Fibroblast of peridontal ligament (primary cell): Measurements from ENCODE around the gene CELA2B.
"Not testable (repeated sequence)": the region's sequence is repeated elsewhere in the genome, so short reads cannot be mapped to it uniquely, and the experiment has no call there.

Experiments
- DNase-seq: peaks from one replicate; pipeline ENCODE4 v3.0.0-alpha.2; 2010; ENCODE audit errors: extremely low read depth

The CELA2B gene

DNA sequence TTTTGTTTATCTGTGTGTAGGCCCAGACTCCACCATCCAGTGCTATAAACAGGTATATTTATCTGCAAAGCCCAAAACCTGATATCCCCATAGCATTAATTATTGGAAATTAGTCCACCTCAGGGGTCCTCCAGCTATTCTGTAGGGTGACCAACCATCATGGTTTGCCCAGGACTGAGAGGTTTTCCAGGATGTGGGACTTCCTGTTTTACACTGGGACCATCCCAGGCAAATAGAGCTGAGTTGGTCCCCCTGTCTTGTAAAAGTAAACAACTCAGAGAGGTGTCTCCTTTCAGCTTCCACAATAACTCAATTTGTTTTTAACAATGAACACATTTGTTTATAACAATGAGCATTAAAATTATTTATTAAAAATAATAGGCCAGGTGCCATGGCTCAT, 7.8 kb upstream of the CELA2B start:
- no peak for DNase-seq

DNA sequence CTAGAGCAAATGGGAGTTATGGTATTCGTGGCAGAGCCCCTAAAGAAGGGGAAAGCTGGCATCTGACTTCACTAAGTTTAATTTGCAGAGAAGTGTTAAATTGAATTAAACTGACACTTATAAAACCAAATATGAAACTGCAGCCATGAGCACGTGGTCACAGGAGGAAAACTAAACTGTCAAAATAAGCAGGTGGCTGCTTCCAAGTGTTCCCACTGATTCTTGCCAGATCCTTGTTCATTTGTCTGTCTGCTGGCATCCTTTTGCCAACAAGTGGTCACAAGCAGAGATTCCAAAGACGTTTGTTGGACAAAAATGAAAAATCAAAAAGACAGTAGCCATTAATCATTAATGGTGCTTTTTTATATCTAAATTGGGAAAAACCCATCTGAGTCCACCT, 6.5 kb upstream of the CELA2B start:
- DNase-seq, result no peak

DNA sequence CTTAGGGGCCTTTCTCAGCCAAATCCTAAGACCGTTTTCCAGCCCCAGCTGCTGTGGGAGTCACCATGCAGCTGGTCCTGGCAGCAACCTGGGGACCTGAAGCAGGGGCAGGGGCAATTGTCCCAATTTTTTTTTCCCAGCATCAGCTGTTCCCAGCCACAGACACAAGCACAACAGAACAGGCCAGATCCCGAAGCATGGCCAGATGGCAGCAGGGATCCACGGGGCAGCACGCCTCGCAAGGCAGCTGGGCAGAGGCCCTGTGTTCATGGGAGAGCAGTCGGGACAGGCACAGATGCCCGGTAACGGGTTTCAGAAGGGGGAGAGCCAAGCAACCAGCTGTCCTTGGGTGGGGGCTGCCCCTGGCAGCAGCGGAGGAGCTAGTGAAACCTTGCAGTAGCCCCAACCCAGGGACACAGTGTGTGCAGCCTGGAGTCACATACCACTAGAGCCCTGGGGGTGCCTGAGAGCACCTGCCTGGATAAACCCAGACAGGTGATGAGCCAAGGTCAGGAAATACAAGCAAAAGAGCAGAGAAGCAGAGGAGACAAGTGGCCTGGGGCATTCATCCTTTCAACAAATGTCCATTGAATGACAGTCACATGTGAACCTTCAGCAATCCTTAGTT, 6.0 kb upstream of the CELA2B start:
- DNase-seq, result not testable (repeated sequence)

DNA sequence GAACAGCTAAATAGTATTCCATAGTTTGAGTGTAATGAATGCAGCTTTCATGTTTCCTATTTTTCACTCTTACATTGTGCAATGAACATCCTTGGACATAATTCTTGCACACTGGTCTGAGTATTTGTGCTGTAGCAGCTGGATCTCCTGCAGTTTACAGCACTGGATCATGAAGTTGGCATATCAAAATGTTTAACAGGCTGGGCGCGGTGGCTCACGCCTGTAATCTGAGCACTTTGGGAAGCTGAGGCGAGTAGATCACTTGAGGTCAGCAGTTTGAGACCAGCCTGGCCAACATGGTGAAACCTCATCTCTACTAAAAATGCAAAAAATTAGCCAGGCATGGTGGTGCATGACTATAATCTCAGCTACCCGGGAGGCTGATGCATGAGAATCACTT, 4.8 kb upstream of the CELA2B start:
- DNase-seq, result not testable (repeated sequence)

DNA sequence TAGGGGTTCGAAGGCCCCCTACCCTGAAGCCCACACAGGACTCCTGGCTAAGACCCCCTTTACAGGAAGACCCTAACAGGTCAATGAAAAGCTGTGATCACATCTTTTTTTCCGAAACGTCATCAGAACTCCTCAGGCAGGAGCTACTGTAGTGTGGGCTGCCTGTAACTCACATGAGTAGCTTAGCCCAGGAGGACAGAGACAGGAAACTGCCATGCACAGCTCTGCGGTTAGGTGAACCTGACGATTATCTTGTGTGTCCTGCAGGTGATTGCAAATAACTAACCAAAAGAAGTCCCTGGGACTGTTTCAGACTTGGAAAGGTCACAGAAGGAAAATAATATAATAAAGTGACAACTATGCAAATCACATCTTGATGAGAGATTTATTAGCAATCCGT, 4.2 kb upstream of the CELA2B start:
- not testable (repeated sequence) for DNase-seq

DNA sequence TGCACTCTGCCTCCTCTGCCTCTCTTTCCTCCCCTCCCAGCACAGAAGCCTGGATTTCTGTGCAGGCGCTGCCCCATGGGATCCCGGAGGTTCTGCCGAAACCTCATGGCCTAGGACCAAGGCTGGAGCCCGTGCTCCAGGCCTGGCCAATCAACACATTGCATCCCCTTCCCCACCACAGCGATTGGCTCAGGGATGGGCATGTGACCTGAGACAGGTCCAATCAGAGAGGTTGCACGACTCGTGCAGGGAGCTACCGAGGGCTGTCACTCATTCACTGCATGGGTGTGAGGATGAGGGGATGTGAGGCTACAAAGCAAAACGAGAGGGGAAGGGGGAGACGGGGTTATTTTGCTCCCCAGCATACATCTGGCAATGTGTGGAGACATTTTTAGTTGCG, 3.3 kb upstream of the CELA2B start:
- DNase-seq, result no peak

DNA sequence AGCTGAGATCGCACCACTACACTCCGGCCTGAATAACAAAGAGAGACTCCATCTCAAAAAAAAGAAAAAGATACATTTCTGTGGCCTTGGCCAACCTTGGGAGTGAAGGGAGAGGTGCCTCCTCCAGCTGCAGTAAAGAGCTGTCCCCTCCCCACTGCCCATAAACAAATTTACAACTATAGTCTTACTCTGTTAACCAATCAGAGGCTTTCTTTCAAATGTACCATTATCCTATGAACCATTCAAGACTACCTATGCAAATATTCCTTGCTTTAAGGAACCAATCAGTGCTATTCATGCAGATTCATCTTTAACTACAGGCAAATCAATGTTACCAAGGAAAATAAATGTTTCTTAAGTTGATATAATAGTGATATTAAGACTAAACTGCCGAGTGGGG, 1.0 kb downstream of the CELA2B start:
- DNase-seq, result no peak

DNA sequence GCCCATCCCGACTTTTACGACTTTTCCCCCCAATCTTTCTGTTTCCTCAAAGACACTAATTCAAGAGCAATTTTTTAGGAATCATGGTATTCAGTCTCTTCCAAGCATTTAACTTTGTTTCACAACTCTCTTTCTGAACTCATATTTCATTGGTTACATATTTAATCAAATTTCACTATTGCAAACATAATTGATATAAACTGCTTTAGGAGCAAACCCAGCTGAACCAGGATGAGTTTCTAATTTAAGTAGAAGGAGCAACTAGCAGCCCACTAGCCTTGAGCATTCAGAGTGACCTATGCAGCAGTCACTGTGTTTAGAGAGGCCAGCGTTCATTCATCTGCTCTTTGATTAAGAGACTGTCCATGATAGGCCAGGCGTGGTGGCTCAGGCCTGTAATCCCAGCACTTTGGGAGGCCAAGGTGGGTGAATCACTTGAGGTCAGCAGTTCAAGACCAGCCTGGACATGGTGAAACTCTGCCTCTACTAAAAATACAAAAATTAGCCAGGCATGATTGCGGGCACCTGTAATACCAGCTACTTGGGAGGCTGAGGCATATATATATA, 1.8 kb downstream of the CELA2B start:
- no peak for DNase-seq

DNA sequence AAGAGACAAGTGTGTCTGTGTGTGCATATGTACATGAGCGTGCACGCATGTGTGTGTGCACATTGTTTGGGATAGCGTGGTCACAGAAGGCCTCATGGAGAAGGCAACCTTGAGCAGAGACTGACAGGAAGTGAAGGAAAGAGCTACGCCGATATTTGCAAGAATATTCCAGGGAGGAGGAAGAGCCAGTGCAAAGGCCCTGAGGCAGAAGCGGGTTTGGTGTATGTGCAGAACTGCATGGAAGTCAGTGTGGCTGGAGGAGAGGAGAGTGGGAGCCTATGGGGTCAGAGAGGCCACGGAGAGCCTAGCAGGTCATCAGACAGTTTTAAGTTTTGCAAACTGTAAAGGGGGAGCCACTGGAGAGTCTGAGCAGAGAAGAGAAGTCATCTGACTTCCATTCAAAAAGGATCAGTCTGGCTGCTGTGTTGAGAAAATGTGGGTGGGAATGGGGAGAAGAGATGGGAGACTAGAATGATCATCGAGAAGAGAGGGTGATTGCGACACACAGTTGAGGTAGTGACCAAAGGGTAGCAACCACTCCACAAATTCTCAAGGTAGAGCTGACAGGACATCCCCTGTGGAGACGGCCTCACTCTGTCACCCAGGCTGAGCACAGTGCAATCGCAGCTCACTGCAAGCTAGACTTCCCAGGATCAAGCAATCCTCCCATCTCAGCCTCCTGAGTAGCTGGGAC, 3.9 kb downstream of the CELA2B start:
- no peak for DNase-seq

DNA sequence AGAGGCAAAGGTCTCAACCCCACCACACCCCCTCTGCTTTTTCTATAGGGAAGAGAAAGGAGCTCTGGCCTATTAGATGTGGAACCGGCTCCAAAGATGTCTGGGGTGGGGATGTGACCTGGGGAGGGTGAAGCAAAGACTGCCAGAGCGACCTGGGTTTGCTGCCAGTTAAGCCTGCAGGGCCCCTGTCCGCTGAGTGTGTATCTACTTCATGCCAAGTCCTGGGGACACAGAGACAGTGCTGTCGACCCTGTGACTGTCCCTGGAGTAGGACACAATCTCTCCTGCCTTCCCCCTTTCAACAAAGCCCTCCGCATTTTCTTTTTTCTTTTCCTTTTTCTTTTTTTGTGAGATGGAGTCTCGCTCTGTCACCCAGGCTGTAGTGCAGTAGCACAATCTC, 6.6 kb downstream of the CELA2B start:
- DNase-seq, result not testable (repeated sequence)

DNA sequence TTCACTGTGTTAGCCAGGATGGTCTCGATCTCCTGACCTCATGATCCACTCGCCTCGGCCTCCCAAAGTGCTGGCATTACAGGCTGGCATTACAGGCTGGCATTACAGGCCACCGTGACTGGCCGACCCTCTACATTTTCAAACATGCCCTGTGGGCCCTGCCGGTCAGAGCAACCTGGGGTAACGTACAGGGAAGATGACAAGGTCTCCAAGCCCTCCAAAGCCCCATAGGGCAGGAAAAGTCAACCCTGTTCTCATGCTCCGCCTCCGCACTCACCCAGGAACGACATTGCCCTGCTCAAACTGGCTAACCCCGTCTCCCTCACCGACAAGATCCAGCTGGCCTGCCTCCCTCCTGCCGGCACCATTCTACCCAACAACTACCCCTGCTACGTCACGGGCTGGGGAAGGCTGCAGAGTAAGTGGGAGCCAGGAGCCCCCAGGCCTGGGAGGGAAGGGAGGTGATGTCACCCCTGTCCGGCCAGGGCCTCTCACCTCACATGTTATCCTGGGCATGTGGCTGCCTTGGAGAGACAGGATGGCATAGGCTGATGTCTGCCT, 7.2 kb downstream of the CELA2B start:
- DNase-seq, result not testable (repeated sequence)

DNA sequence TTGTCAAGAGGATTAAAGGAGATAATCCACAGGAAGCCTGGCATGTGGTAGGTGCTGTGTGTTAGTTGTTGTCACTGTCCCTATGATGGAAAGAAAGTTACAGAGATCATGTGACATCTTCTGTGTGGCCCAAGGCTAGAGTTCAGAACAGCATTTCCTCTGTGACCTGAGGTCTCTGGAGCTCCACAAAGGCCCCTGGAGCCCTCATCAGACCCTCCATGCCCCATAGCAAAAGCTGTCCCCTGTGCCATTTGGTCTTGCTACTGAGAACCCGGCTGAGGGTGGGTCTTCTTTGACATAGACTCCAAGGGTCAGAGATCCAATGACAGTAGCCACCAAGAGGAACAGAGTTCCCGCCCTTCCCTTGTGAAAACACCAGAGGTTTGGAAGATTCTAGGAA, 8.1 kb downstream of the CELA2B start:
- no peak for DNase-seq

DNA sequence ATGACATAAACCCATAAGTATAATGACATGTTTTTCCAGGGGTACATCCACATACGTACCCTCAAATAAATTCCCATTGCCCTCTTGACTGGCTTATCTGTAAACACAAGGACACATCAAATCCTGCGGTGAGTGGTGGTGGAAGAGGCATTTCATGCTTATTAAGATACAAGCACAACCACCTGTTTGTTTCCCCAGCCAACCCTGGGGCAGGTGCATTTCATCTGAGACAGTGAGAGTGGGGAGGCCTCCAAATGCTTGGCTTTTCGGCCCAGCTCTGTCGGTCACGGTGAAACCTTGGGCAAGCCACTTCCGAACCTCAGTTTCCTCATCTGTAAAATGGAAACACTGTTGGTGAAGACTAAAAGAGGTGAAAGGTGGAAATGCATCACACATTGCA, 8.5 kb downstream of the CELA2B start:
- DNase-seq, result not testable (repeated sequence)

DNA sequence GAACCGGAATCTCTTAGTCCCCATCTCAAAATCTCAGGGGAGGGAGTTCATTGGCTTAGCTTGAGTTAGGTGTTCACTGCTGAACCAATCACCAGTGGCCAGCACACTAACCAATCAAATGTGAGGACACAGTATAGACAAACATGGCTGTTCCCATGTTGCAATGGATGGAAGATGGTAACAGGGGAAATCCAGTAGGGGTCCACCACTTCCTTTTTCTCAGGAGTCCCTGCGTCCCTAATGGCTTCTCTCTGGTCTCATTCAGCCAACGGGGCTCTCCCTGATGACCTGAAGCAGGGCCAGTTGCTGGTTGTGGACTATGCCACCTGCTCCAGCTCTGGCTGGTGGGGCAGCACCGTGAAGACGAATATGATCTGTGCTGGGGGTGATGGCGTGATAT, 9.7 kb downstream of the CELA2B start:
- no peak for DNase-seq

DNA sequence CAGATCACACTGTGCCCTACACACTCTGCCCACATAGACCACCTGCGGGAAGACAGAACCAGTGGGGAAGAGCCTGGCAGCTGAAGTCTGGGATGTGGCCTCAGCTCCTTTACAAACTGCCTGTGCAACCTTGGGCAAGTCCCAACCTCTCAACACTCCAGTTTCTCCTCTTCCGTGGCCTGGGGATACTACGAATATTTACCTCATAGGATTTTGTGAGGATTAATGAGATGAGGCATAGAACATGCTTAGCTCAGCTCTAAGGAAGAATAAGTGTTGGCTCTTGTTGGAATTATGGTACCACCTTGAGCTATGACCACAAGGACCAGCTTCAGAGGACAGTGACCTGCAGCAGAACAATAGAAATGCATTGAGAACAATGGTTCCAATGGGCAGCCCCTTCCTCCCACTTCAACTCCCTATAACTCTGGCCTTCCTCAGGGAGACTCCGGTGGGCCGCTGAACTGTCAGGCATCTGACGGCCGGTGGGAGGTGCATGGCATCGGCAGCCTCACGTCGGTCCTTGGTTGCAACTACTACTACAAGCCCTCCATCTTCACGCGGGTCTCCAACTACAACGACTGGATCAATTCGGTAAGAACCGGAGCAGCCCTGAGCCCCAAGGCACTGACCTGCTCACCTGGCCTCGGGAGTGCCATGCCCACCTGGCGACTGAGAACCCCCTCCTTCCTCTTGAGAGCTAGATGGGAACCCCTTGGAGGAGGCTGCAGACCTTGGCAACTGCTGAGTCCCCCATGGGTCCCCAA, 11.1 kb downstream of the CELA2B start:
- not testable (repeated sequence) for DNase-seq

DNA sequence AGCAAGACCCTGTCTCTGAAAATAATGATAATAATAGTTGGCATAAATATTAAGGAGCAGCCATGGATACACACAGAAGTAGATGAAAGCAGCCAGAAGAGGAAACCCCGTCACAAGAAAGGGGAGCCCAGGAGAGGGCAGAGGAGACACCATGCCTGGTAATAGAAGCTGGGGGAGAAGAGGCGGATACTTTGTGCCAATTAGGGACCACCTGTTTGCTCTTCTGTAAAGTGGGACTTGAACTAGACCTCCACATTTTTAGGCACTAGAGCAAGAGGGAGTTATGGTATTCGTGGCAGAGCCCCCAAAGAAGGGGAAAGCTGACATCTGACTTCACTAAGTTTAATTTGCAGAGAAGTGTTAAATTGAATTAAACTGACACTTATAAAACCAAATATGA, 12.5 kb downstream of the CELA2B start:
- no peak for DNase-seq

DNA sequence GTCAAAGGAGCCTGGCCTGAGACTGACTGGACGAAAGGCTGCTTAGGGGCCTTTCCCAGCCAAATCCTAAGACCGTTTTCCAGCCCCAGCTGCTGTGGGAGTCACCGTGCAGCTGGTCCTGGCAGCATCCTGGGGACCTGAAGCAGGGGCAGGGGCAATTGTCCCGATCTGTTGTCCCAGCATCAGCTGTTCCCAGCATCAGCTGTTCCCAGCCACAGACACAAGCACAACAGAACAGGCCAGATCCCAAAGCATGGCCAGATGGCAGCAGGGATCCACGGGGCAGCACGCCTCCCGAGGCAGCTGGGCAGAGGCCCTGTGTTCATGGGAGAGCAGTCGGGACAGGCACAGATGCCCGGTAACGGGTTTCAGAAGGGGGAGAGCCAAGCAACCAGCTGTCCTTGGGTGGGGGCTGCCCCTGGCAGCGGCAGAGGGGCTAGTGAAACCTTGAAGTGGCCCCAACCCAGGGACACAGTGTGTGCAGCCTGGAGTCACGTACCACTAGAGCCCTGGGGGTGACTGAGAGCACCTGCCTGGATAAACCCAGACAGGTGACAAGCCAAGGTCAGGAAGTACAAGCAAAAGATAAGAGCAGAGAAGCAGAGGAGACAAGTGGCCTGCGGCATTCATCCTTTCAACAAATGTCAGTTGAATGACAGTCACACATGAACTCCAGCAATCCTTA, 13.3 kb downstream of the CELA2B start:
- DNase-seq, result no peak

DNA sequence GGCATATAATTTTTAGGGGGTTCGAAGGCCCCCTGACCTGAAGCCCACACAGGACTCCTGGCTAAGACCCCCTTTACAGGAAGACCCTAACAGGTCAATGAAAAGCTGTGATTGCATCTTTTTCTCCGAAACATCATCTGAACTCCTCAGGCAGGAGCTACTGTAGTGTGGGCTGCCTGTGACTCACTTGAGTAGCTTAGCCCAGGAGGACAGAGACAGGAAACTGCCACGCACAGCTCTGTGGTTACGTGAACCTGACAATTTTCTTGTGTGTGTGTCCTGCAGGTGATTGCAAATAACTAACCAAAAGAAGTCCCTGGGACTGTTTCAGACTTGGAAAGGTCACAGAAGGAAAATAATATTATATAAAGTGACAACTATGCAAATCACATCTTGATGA, 15.1 kb downstream of the CELA2B start:
- not testable (repeated sequence) for DNase-seq

DNA sequence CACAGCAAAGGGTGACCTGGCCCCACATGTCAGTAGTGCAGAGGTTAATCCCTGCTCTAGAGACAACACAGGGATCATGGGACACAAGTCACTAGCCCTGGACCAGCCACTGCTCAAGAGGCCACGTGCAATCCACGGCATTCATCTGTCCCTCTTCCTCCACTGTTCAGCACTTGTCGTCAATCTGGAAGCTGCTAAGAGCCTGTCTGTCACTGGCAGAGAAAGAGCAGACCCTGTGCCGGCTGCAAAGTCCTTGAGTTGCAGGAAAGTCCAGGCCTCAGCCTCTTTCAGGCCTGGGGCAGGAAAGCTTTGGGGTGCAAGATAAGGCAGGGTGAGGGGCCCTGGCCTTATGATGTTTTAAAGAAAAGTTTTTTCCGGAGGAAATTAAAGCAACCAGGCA, 16.7 kb downstream of the CELA2B start:
- no peak for DNase-seq

DNA sequence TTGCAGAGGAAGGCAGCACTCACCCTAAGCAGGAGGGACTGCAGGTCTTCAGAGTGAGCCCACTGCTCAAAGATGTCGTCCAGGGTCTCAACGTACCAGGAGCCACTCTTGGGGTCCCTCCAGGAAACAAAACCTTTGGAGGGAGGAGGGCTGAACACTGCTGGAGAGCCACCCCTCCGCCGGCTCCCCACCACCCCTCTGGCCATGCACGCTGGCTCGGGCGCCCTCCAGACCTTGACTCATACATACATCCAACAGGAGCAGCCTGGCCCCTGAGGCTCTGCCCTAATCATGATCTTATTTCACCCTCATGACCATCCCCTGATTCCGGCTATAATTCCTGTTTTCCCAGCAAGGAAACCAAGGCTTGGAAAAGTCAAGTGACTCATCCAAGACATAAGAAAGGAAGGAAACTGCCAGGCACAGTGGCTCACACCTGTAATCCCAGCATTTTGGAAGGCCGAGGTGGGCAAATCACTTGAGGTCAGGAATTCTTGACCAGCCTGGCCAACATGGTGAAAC, 18.0 kb downstream of the CELA2B start:
- DNase-seq, result no peak
